ENCODE measurements around the gene C19orf73. TPM values are rescaled to one million over a fixed set of nuclear protein-coding genes. Genes with fewer than 3 reads are reported as not detected.
A peak's percentile ranks its signal among the peaks of the same experiment; 100 is the strongest.

Gene C19orf73
- total RNA-seq, 1 experiment from 2014 or later: 1.5 TPM

GRCh38 chr19:49140951-49141350 lies 22.0 kb upstream of the C19orf73 start:
- no peaks in the 10 kb centered on the region for H3K4me1 ChIP-seq (replicated peaks; ENCODE audit: insufficient read depth)
- no peaks in the 10 kb centered on the region for H3K79me2 ChIP-seq (ENCODE audit: low read depth)
- no peaks in the 10 kb centered on the region for H3K9me3 ChIP-seq (ENCODE audit: insufficient read depth, low read depth)
- TF ChIP-seq EZH2 (IDR thresholded peaks at IDR 0.05; ENCODE audit: low read depth) (no peak), CTCF (conservative IDR thresholded peaks at IDR 0.05) (no peak)
- H3K27ac ChIP-seq: no peak overlapping the region
- H3F3A ChIP-seq (ENCODE audit: insufficient read depth, low read depth): peaks cover 7% of the 10 kb centered on the region; the same call in 1 of the 2 replicates
- intact Hi-C loops (cut with micrococcal nuclease; ENCODE audit: unreplicated experiment): no loop called here
- ChIA-PET CTCF (no interaction called here), POLR2A (ENCODE audit: unreplicated experiment) (no interaction called here)
- H3K4me2 ChIP-seq: no peak overlapping the region
- no peaks in the 10 kb centered on the region for H3K9me2 ChIP-seq (ENCODE audit: insufficient read depth)
- H3K27me3 ChIP-seq (ENCODE audit: insufficient read depth, low read depth): no peaks in the 10 kb centered on the region
- H2AFZ ChIP-seq: no peak overlapping the region
- H4K20me1 ChIP-seq (ENCODE audit: insufficient read depth): no peaks in the 10 kb centered on the region
- no TSS peak for BruUV-seq (replicated peaks)
- no peak for DNase-seq
- no peak overlapping the region for H3K4me3 ChIP-seq
- no peaks in the 10 kb centered on the region for H3K36me3 ChIP-seq (ENCODE audit: low read depth)

- Histone ChIP-seq H4K20me1 (ENCODE audit: insufficient read depth) (no peaks in the 10 kb centered on the region), H3K4me3 (no peak overlapping the region), H3K4me1 (replicated peaks; ENCODE audit: insufficient read depth) (no peaks in the 10 kb centered on the region), H3K27ac (no peak overlapping the region), H3K27me3 (ENCODE audit: insufficient read depth, low read depth) (no peaks in the 10 kb centered on the region), H3K9me3 (ENCODE audit: insufficient read depth, low read depth) (no peaks in the 10 kb centered on the region), H3K79me2 (ENCODE audit: low read depth) (no peaks in the 10 kb centered on the region), H3K4me2 (no peak overlapping the region), H3K9me2 (ENCODE audit: insufficient read depth) (no peaks in the 10 kb centered on the region), H3F3A (ENCODE audit: insufficient read depth, low read depth) (peaks cover 3% of the 10 kb centered on the region; the same call in 1 of the 2 replicates), H2AFZ (no peak overlapping the region), H3K36me3 (ENCODE audit: low read depth) (no peaks in the 10 kb centered on the region)
- ChIA-PET POLR2A (ENCODE audit: unreplicated experiment) (no interaction called here), CTCF (no interaction called here)
- DNase-seq: peak in 1 of 2 experiments; percentile 32
- intact Hi-C loops (cut with micrococcal nuclease; ENCODE audit: unreplicated experiment): no loop called here
- no peak for TF ChIP-seq EZH2 (IDR thresholded peaks at IDR 0.05; ENCODE audit: low read depth)
- no peak for TF ChIP-seq CTCF (conservative IDR thresholded peaks at IDR 0.05)
- no TSS peak for BruUV-seq (replicated peaks)
These were observed 17.8 kb upstream of the C19orf73 start for GRCh38 chr19:49136771-49137171.

- ChIA-PET CTCF (no interaction called here), POLR2A (ENCODE audit: unreplicated experiment) (no interaction called here)
- DNase-seq: peak in 1 of 2 experiments; percentile 18
- no TSS peak for BruUV-seq (replicated peaks)
- no peaks in the 10 kb centered on the region for H3K9me3 ChIP-seq (ENCODE audit: insufficient read depth, low read depth)
- H3K9me2 ChIP-seq (ENCODE audit: insufficient read depth): no peaks in the 10 kb centered on the region
- no peak for TF ChIP-seq CTCF (conservative IDR thresholded peaks at IDR 0.05)
- TF ChIP-seq EZH2 (IDR thresholded peaks at IDR 0.05; ENCODE audit: low read depth): no peak
- H3K27ac ChIP-seq: no peak overlapping the region
- H4K20me1 ChIP-seq (ENCODE audit: insufficient read depth): no peaks in the 10 kb centered on the region
- intact Hi-C loops (cut with micrococcal nuclease; ENCODE audit: unreplicated experiment): no loop called here
- no peaks in the 10 kb centered on the region for H3K4me1 ChIP-seq (replicated peaks; ENCODE audit: insufficient read depth)
- no peak overlapping the region for H3K4me3 ChIP-seq
- no peaks in the 10 kb centered on the region for H3K27me3 ChIP-seq (ENCODE audit: insufficient read depth, low read depth)
- no peaks in the 10 kb centered on the region for H3K36me3 ChIP-seq (ENCODE audit: low read depth)
- H2AFZ ChIP-seq: no peak overlapping the region
- H3F3A ChIP-seq (ENCODE audit: insufficient read depth, low read depth): peaks cover 3% of the 10 kb centered on the region; the same call in 1 of the 2 replicates
- H3K79me2 ChIP-seq (ENCODE audit: low read depth): no peaks in the 10 kb centered on the region
- no peak overlapping the region for H3K4me2 ChIP-seq
These were observed 16.7 kb upstream of the C19orf73 start for GRCh38 chr19:49135686-49136085.
